ENCODE results near the gene MOSPD2.

MOSPD2 gene

DNA sequence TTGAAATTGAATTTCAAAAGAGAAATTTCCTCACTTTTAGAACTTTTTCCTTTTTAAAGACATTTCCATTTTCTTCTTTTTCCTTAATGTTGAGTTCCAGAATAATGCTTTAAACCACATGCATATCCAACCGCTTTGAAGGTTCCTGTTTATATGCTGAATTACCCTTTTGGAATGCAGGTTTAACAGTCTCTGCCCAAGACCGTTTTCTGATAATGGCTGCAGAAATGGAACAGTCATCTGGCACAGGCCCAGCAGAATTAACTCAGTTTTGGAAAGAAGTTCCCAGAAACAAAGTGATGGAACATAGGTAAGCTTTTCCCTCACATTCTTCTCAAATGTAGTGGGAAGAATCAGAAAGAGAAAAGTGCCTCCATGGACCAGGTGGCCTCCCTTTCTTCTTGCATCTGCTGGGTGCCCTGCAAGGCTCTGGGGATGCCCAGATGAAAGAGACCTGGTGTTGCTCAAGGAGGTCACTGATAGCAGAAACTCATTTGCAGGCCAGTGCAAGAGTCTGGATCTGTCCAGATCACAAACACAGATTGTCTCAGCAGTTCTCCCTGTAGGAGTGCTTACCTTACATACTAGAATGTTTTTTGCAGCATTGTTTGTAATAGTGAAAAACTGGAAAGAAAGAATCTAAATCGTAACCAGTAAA lies 42.9 kb downstream of the MOSPD2 start:
- DNase-seq, result no peak

- DNase-seq, result no peak
These were observed 46.2 kb downstream of the MOSPD2 start for GRCh38 chrX:14919407-14919806.

DNA sequence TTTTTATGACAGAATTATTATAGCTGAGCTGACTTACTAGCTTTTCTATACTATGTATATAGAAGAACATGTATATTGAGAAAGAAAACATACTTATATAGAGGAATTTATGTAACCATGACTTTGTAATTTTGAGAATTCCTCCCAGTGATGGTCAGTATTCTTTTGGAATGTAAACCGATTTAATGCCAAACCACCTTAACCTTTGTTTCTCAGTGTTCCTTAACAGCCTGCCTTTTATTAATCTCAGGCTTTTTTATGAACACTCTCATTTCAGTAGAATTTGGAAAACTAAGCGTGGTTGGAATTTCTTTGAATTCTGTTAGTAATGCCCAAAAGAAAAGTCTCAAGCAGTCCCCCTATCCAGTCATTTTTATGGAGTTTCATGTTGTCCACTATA lies 47.0 kb downstream of the MOSPD2 start:
- no peak for DNase-seq

DNA sequence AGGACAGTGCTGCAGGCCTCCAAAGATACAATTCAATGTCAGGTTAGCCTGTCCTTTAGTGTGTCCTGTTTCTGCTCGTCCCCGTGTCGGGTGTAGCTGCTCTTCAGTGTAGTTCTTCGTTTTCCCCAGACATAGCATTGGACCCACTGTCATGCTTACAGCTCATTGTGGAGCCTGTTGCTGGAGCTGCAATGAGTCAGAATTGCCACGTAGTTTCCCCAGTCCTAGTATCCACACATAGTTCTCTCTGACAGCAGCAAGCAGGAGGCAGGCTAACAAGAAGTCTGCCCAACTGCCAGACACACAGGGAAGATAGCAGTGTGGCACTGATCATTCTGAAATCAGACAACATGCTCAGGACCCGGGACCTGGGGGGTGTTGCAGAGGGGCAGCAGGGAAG lies 49.2 kb downstream of the MOSPD2 start:
- DNase-seq, result no peak

GRCh38 chrX:14923761-14924160 lies 50.5 kb downstream of the MOSPD2 start:
- no peak for DNase-seq

DNA sequence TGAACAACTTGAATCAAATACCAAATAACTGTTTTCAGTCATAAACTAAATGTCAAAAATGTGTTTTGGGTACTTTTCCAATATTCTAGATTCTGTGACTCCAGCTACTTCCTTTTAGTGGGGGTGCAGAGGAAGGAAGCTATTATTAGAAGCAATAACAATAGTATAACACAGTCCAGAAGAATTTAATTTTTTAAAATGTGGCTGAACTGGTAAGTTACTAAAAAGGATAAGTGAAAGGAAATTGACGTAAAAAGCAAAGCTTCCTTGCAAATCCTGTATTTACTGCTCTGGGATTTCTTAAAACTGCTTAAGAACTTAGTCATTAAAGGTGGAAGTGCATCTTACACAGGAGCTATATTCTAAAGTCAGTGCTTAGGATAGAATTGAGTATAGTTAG lies 53.2 kb downstream of the MOSPD2 start:
- no peak for DNase-seq

DNA sequence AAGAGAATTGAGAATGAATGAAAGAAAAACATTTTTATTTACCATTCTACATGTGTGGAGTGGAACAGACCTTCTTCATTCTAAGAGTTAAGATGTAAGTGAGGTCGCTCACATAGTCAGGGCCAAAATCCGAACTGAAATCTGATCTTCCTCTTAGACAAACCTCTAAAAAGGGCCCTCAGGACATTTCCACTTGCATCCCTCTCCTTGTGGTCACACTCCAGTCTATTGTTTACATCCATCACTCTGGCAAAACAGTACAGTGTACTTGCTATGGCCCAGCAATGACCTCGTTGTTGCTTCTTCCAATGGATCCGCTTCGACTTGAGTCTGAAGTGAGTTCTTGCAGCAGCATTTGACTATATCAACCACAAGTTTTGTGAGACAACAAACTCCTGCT lies 54.2 kb downstream of the MOSPD2 start:
- no peak for DNase-seq

- no peak for DNase-seq
These were observed 57.4 kb downstream of the MOSPD2 start for GRCh38 chrX:14930663-14931062.

DNA sequence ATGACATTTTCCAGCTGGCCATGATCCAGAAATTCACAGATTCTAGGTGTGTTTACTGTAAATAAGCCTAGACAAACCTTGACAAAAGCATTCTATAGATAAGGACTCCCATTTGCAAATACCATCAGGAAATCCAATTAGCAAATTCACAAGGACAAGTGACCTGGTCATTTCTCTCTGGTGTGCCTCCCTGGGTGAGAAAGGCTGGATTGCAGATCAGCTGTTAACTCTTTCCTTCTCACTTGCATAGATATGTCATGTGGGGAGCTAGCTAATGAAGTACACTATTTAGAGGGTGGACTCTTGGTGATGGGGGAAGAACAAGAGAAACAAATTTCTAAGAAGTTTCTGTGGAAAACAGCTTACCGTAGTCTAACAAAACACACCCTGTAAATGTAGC lies 58.9 kb downstream of the MOSPD2 start:
- DNase-seq, result no peak

DNA sequence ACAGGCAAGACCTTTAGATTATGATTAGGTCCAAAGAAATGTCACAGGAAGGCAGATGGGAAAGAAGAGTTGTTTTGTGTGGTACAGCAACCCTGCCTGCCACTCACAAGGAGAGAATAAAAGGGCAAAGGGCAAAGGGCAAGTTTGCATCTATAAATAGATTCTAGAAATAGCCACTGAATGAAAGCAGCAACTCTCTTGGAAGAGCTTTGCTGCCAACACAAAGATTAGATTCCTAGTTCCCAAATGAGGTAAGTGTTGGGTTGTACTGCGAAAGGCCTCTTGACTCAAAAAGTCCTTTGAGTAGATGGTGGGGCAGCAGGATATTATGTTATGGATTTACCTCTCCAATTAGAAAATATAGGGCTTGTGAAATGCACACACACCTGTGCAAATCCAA lies 61.2 kb downstream of the MOSPD2 start:
- no peak for DNase-seq

DNA sequence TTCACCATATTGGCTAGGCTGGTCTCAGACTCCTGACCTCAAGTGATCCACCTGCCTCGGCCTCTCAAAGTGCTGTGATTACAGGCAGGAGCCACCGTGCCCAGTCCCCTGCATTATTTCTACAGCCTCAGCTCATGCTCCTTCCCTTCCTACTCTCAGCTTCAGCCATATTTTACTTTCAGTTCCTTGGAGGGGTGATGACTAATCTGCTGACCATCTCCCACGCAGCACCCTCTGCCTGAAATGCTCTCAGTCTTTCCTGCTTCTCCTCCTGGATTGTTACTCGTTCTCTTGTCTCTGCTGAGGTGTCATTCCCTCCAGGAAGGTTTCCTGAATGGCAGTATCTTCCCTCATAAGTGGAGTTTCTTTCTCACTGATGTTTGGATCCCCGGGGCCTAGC lies 63.3 kb downstream of the MOSPD2 start:
- peak; percentile 69 for DNase-seq

DNA sequence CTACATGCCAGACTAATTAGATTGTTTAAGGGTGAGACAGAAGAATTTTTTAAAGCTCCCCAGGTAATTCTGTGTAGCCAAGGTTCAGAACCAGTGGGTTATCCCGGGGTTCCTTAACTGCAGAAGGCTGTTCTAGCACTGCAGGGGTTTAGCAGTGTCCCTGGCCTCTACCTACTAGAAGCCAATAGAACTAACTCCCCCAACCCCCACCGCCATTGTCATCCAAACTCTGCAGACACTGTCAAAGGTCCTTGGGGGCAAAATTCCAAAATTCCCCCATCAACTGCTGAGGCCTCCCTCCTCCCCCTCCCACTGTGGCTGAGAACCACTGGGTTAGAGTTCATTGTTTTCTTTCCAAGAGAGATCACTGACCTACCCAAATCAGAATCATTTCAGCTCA lies 66.4 kb downstream of the MOSPD2 start:
- no peak for DNase-seq

DNA sequence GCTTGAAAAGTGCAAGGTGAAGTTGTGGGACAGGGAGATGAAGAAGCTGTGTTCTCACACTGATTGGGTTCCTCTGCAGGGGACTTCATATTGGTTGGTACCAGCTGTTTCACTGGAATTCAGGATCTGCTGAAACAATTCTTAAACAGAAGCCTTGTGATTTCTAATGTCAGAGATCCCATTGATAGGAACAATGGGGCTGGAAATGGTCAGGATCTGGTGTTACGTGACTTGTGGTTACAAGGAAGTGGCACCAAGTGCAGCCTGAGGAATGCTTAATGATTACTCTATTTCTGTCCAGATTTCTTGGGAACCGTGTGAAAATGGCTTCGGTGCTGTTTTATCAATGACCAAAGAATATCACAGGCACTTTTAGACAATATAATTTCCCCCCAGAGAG lies 68.1 kb downstream of the MOSPD2 start:
- no peak for DNase-seq

- no peak for DNase-seq
These were observed 69.1 kb downstream of the MOSPD2 start for GRCh38 chrX:14942341-14942740.

DNA sequence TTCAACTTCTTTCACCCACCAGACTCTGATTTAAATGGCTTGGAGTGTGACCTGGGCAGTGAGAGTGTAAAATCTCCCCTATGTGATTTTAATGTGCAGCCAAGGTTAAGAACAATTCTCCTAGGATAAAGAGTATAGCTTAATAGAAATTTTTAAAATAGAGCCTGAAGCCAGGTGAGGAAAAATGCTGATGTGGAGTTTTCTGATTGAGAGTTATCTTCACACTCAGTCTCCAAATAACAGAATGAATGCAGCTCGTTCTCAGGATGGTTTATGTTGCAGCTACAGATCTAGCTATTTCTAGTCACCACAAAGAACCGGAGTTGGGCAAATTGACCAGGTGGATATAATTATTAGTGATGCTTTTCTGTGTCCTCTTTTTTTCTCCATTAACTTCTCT lies 70.7 kb downstream of the MOSPD2 start:
- DNase-seq, result no peak

GRCh38 chrX:14946606-14947155 lies 73.5 kb downstream of the MOSPD2 start:
- no peak for DNase-seq

- no peak for DNase-seq
These were observed 75.5 kb downstream of the MOSPD2 start for GRCh38 chrX:14948691-14949090.

DNA sequence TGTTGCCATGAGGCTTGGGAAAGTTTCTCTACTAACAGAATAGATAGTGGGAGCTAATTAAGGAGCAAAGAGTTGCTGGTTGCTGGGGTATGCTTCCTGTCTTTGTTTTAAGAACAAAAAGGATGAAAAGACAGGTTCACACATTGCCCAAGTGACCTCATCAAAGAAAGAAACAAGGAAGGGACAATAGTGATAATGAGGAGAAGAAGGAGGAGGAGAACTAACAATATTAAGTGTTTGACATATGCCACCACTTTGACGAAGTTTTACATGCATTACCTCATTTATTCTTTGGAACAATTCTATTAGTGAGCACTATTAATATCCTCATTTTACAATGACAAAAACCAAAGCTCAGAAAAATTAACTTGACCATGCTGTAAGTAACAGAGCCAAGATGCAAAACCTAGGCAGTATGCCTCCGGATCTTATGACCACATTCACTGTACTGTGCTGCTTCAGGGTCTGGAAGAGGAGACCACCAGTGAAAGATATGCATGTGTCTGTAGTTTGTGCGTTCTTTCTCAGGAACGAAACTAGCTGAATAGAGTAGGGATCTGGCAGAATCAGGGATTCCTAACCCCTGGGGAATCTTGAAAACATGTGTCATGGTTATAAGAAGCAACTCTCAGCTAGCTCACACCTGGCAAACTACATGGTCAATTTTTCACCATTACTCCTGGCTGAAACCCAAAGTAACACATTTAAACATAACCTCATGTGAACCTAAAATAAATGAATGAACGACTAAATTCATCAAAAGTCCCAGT lies 83.8 kb downstream of the MOSPD2 start:
- DNase-seq, result no peak

- no peak for DNase-seq
These were observed 90.4 kb downstream of the MOSPD2 start for GRCh38 chrX:14963447-14964236.

- no peak for DNase-seq
These were observed 91.3 kb downstream of the MOSPD2 start for GRCh38 chrX:14964500-14964899.

Measured in suppressor macrophage treated with lipopolysaccharide for 4 hours (primary cell).